DND-41 (cell line): Measurements from ENCODE around the gene DAB1.

Source experiments
- ATAC-seq: fragments of 200-7000 bp; cut with Tn5 transposase; 3 replicates; pipeline ENCODE4 v1.9.1; 2021; ENCODE audit warnings: low read depth; ENCODE audit not compliant: insufficient read depth
- DNase-seq: peaks from one replicate; pipeline ENCODE4 v3.0.0-alpha.2; 2020
- H2AFZ ChIP-seq: 2 replicates; pipeline ENCODE4 v1.6.0; 2012; ENCODE audit warnings: low read depth, low read length
- H3K27ac ChIP-seq: 2 replicates; pipeline ENCODE4 v1.5.1; 2012; ENCODE audit warnings: low read length, inconsistent platforms
- H3K27me3 ChIP-seq: fragments of 200-600 bp; sonication (generic); 2 replicates; pipeline ENCODE4 v1.6.0; 2012; ENCODE audit warnings: low read length, mild to moderate bottlenecking, inconsistent platforms; ENCODE audit not compliant: insufficient read depth, poor library complexity
- H3K36me3 ChIP-seq: 2 replicates; pipeline ENCODE4 v1.5.1; 2012; ENCODE audit warnings: low read length, inconsistent platforms; ENCODE audit not compliant: insufficient read depth
- H3K4me1 ChIP-seq: 2 replicates; pipeline ENCODE4 v1.5.1; 2012; ENCODE audit warnings: mild to moderate bottlenecking, low read length; ENCODE audit not compliant: insufficient read depth
- H3K4me2 ChIP-seq: 2 replicates; pipeline ENCODE4 v1.6.0; 2012; ENCODE audit warnings: mild to moderate bottlenecking, moderate library complexity, low read length, inconsistent platforms; ENCODE audit not compliant: insufficient read depth
- H3K4me3 ChIP-seq, 2 experiments: fragments of 200-600 bp in 1 of 2; shearing (Covaris generic) in 1 of 2; 2 replicates each; pipeline ENCODE4 v1.5.1; 2012 to 2016; ENCODE audit warnings: inconsistent platforms in 2 of 2, low read length in 2 of 2, mild to moderate bottlenecking in 2 of 2, low read depth in 1 of 2, moderate library complexity in 1 of 2
- H3K79me2 ChIP-seq: 2 replicates; pipeline ENCODE4 v1.6.0; 2012; ENCODE audit warnings: low read length, inconsistent platforms; ENCODE audit not compliant: insufficient read depth
- H3K9ac ChIP-seq: 2 replicates; pipeline ENCODE4 v1.6.0; 2012; ENCODE audit warnings: low read depth, mild to moderate bottlenecking, inconsistent platforms, low read length, moderate library complexity
- H3K9me3 ChIP-seq: 2 replicates; pipeline ENCODE4 v1.5.1; 2012; ENCODE audit warnings: low read length, moderate library complexity, mild to moderate bottlenecking, inconsistent platforms; ENCODE audit not compliant: insufficient read depth, severe bottlenecking
- H4K20me1 ChIP-seq: 2 replicates; pipeline ENCODE4 v1.6.0; 2012; ENCODE audit warnings: low read length; ENCODE audit not compliant: insufficient read depth
- CTCF ChIP-seq: IDR thresholded peaks from 2 replicates; pipeline ENCODE4 v1.5.1; 2012; ENCODE audit warnings: borderline replicate concordance, low read length, moderate library complexity, mild to moderate bottlenecking; ENCODE audit not compliant: poor library complexity, severe bottlenecking; ENCODE audit errors: extremely low read depth
- EZH2 ChIP-seq: IDR thresholded peaks from 3 replicates; pipeline ENCODE4 v1.6.1; 2012; ENCODE audit warnings: borderline replicate concordance, low read depth, mild to moderate bottlenecking, moderate library complexity, low read length, inconsistent platforms; ENCODE audit not compliant: severe bottlenecking

The DAB1 gene

GRCh38 chr1:57234459-57234858 lies 189.4 kb downstream of the DAB1 start:
- Histone ChIP-seq H4K20me1 (no peaks in the 10 kb centered on the region), H2AFZ (no peak overlapping the region), H3K4me3 (no peak overlapping the region), H3K27me3 (no peaks in the 10 kb centered on the region), H3K36me3 (no peaks in the 10 kb centered on the region), H3K79me2 (no peaks in the 10 kb centered on the region), H3K9me3 (no peaks in the 10 kb centered on the region), H3K9ac (no peak overlapping the region), H3K4me1 (no peaks in the 10 kb centered on the region), H3K4me2 (no peak overlapping the region), H3K27ac (no peak overlapping the region)
- ATAC-seq (no peak), DNase-seq (no peak)
- TF ChIP-seq EZH2 (no peak), CTCF (no peak)

- H3K27me3 ChIP-seq: no peaks in the 10 kb centered on the region
- no peak overlapping the region for H2AFZ ChIP-seq
- H3K36me3 ChIP-seq: no peaks in the 10 kb centered on the region
- no peak overlapping the region for H3K4me3 ChIP-seq
- TF ChIP-seq CTCF: no peak
- TF ChIP-seq EZH2: no peak
- ATAC-seq (no peak), DNase-seq (no peak)
- no peak overlapping the region for H3K4me2 ChIP-seq
- H3K4me1 ChIP-seq: no peaks in the 10 kb centered on the region
- H3K79me2 ChIP-seq: no peaks in the 10 kb centered on the region
- no peak overlapping the region for H3K27ac ChIP-seq
- H3K9ac ChIP-seq: no peak overlapping the region
- H3K9me3 ChIP-seq: no peaks in the 10 kb centered on the region
- H4K20me1 ChIP-seq: no peaks in the 10 kb centered on the region
Observed at GRCh38 chr1:57232500-57232899, 191.4 kb downstream of the DAB1 start.

- no peak overlapping the region for H3K4me3 ChIP-seq
- H4K20me1 ChIP-seq: no peaks in the 10 kb centered on the region
- H3K9me3 ChIP-seq: no peaks in the 10 kb centered on the region
- no peaks in the 10 kb centered on the region for H3K79me2 ChIP-seq
- TF ChIP-seq EZH2: no peak
- TF ChIP-seq CTCF: no peak
- H3K9ac ChIP-seq: no peak overlapping the region
- no peak overlapping the region for H2AFZ ChIP-seq
- no peak for ATAC-seq
- H3K27me3 ChIP-seq: no peaks in the 10 kb centered on the region
- H3K4me2 ChIP-seq: no peak overlapping the region
- no peaks in the 10 kb centered on the region for H3K36me3 ChIP-seq
- H3K4me1 ChIP-seq: no peaks in the 10 kb centered on the region
- H3K27ac ChIP-seq: no peak overlapping the region
- DNase-seq: no peak
Observed at GRCh38 chr1:57229998-57230397, 193.9 kb downstream of the DAB1 start.

- Histone ChIP-seq H3K4me1 (no peaks in the 10 kb centered on the region), H3K4me3 (no peak overlapping the region), H4K20me1 (no peaks in the 10 kb centered on the region), H3K36me3 (no peaks in the 10 kb centered on the region), H3K27me3 (no peaks in the 10 kb centered on the region), H3K79me2 (no peaks in the 10 kb centered on the region), H2AFZ (no peak overlapping the region), H3K9me3 (no peaks in the 10 kb centered on the region), H3K9ac (no peak overlapping the region), H3K4me2 (no peak overlapping the region), H3K27ac (no peak overlapping the region)
- ATAC-seq: no peak
- TF ChIP-seq EZH2 (no peak), CTCF (no peak)
- no peak for DNase-seq
Observed at GRCh38 chr1:57229076-57229475, 194.8 kb downstream of the DAB1 start.
